Thyroid gland (tissue), 4 donors: ENCODE results near the gene ACAN.

Experiments
- CTCF ChIP-seq, 6 experiments: fragments of 200-600 bp in 3 of 6; fragments of 450-650 bp in 3 of 6; sonication (generic) in 3 of 6; IDR thresholded peaks; one replicate each; pipeline ENCODE4 v1.5.1; 2016 to 2019; ENCODE audit warnings: antibody characterized with exemption in 6 of 6, mild to moderate bottlenecking in 2 of 6, inconsistent platforms in 1 of 6, moderate library complexity in 1 of 6
- POLR2A ChIP-seq, 2 donors: fragments of 450-650 bp; IDR thresholded peaks; one replicate each; pipeline ENCODE4 v1.6.1; 2017; ENCODE audit warnings: antibody characterized with exemption in 2 of 2, mild to moderate bottlenecking in 2 of 2, moderate library complexity in 1 of 2

GRCh38 chr15:88794001-88794400 is 9.2 kb upstream of the ACAN start:
- no peak for TF ChIP-seq CTCF (IDR thresholded peaks at IDR 0.05)
- no peak for TF ChIP-seq POLR2A (IDR thresholded peaks at IDR 0.05)
